HG02610 (cell line): ENCODE data around the gene STK33.

Experiments used
- ATAC-seq: cut with Tn5 transposase; IDR thresholded peaks from one replicate; pipeline ENCODE4 v1.9.1; 2021; ENCODE audit warnings: mild to moderate bottlenecking, moderate library complexity; ENCODE audit not compliant: unreplicated experiment

STK33 gene

GRCh38 chr11:8604078-8604723, 10.2 kb upstream of the STK33 start:
- peak; percentile 84 for ATAC-seq

GRCh38 chr11:8603696-8604077, 9.7 kb upstream of the STK33 start:
- ATAC-seq, result peak; percentile 11

GRCh38 chr11:8601376-8602133, 7.5 kb upstream of the STK33 start:
- no peak for ATAC-seq

GRCh38 chr11:8598506-8598905, 4.5 kb upstream of the STK33 start:
- no peak for ATAC-seq

GRCh38 chr11:8597182-8597581, 3.2 kb upstream of the STK33 start:
- ATAC-seq, result no peak

- ATAC-seq, result no peak
Observed at GRCh38 chr11:8596504-8597046, 2.5 kb upstream of the STK33 start.

- ATAC-seq, result peak; percentile 23
Observed at GRCh38 chr11:8593455-8593854, 573 bp downstream of the STK33 start.

GRCh38 chr11:8587915-8588314, 6.1 kb downstream of the STK33 start:
- no peak for ATAC-seq

GRCh38 chr11:8586805-8587204, 7.2 kb downstream of the STK33 start:
- no peak for ATAC-seq

GRCh38 chr11:8586184-8586583, 7.8 kb downstream of the STK33 start:
- ATAC-seq, result no peak

- no peak for ATAC-seq
Observed at GRCh38 chr11:8584511-8584910, 9.5 kb downstream of the STK33 start.

- no peak for ATAC-seq
Observed at GRCh38 chr11:8584082-8584481, 9.9 kb downstream of the STK33 start.

- ATAC-seq, result no peak
Observed at GRCh38 chr11:8581300-8581699, 12.7 kb downstream of the STK33 start.

- ATAC-seq, result no peak
Observed at GRCh38 chr11:8577791-8578581, 16.0 kb downstream of the STK33 start.

- no peak for ATAC-seq
Observed at GRCh38 chr11:8574798-8575197, 19.2 kb downstream of the STK33 start.

- no peak for ATAC-seq
Observed at GRCh38 chr11:8573777-8574176, 20.3 kb downstream of the STK33 start.

- peak; percentile 82 for ATAC-seq
Observed at GRCh38 chr11:8567602-8568198, 26.3 kb downstream of the STK33 start.

- ATAC-seq, result peak; percentile 30
Observed at GRCh38 chr11:8566613-8567210, 27.3 kb downstream of the STK33 start.

GRCh38 chr11:8564526-8564925, 29.5 kb downstream of the STK33 start:
- ATAC-seq, result no peak

GRCh38 chr11:8561461-8561860, 32.6 kb downstream of the STK33 start:
- ATAC-seq, result no peak

GRCh38 chr11:8558436-8558835, 35.6 kb downstream of the STK33 start:
- ATAC-seq, result no peak
